Hepatocyte (in vitro differentiated cells): ENCODE data around the gene MDGA2. TPM values are rescaled to one million over a fixed set of nuclear protein-coding genes. Genes with fewer than 3 reads are reported as not detected.

Source experiments
- DNase-seq: peaks from one replicate; pipeline ENCODE4 v3.0.0-alpha.2; 2016; ENCODE audit warnings: low spot score
- H2AFZ ChIP-seq: fragments of 200-600 bp; sonication (generic); 2 replicates; pipeline ENCODE4 v1.6.0; 2016; ENCODE audit warnings: antibody characterized with exemption, mild to moderate bottlenecking
- H3K27ac ChIP-seq: fragments of 200-600 bp; sonication (generic); 2 replicates; pipeline ENCODE4 v1.5.1; 2016; ENCODE audit warnings: mild to moderate bottlenecking
- H3K27me3 ChIP-seq: fragments of 200-600 bp; sonication (generic); 2 replicates; pipeline ENCODE4 v1.6.1; 2016
- H3K36me3 ChIP-seq: fragments of 200-600 bp; sonication (generic); replicated peaks from 2 replicates; pipeline ENCODE4 v1.5.1; 2016; ENCODE audit warnings: low read depth; ENCODE audit not compliant: insufficient read depth
- H3K4me1 ChIP-seq: fragments of 200-600 bp; sonication (generic); 2 replicates; pipeline ENCODE4 v1.5.1; 2016; ENCODE audit warnings: mild to moderate bottlenecking, moderate library complexity; ENCODE audit not compliant: insufficient read depth
- H3K4me2 ChIP-seq: fragments of 200-600 bp; sonication (generic); 2 replicates; pipeline ENCODE4 v1.6.0; 2016
- H3K4me3 ChIP-seq: fragments of 200-600 bp; sonication (generic); 2 replicates; pipeline ENCODE4 v1.5.1; 2016; ENCODE audit warnings: mild to moderate bottlenecking
- H3K79me2 ChIP-seq: fragments of 200-600 bp; sonication (generic); 2 replicates; pipeline ENCODE4 v1.6.0; 2017; ENCODE audit warnings: mild to moderate bottlenecking
- H3K9me2 ChIP-seq: fragments of 200-600 bp; sonication (generic); replicated peaks from 2 replicates; pipeline ENCODE4 v1.6.0; 2017; ENCODE audit warnings: mild to moderate bottlenecking; ENCODE audit not compliant: insufficient read depth
- H3K9me3 ChIP-seq: fragments of 200-600 bp; sonication (generic); 2 replicates; pipeline ENCODE4 v1.5.1; 2016; ENCODE audit warnings: low read depth, mild to moderate bottlenecking
- H4K20me1 ChIP-seq: fragments of 200-600 bp; sonication (generic); 2 replicates; pipeline ENCODE4 v1.6.0; 2016; ENCODE audit warnings: mild to moderate bottlenecking; ENCODE audit not compliant: insufficient read depth, poor library complexity, severe bottlenecking
- CTCF ChIP-seq: fragments of 200-600 bp; sonication (generic); IDR thresholded peaks from 2 replicates; pipeline ENCODE4 v1.5.1; 2016; ENCODE audit warnings: antibody characterized with exemption, mild to moderate bottlenecking; ENCODE audit not compliant: poor library complexity
- EZH2 ChIP-seq: fragments of 200-600 bp; sonication (generic); IDR thresholded peaks from 2 replicates; pipeline ENCODE4 v1.6.1; 2016; ENCODE audit warnings: antibody characterized with exemption, mild to moderate bottlenecking, borderline replicate concordance
- EZH2phosphoT487 ChIP-seq: fragments of 200-600 bp; sonication (generic); IDR thresholded peaks from one replicate; pipeline ENCODE4 v1.6.1; 2018; ENCODE audit warnings: antibody characterized with exemption, mild to moderate bottlenecking, low read depth, moderate library complexity; ENCODE audit not compliant: unreplicated experiment, severe bottlenecking
- WGBS: methylation state at CpG from one replicate; pipeline ENCODE4 v1.1.6; 2016; ENCODE audit warnings: low lambda C conversion rate; ENCODE audit errors: missing lambda C conversion rate; 5-methylcytosine and 5-hydroxymethylcytosine counted together
- polyA plus RNA-seq: library from polyadenylated mRNA; unstranded; fragments of >200 nt; fragmentation: Nextera tagmentation; extraction: Ambion mirVana; gene quantifications from 2 replicates; pipeline ENCODE4 v1.2.1, GENCODE V29; 2016
- total RNA-seq: library from RNA; depleted of rRNA; stranded (reverse); fragments of >200 nt; gene quantifications from 2 replicates; pipeline ENCODE4 v1.2.3, GENCODE V29; 2014

The MDGA2 gene
- total and polyA plus RNA-seq, 2 experiments from 2014 or later, result 0.51 to 0.70 TPM

- Histone ChIP-seq H3K27me3 (no peaks in the 10 kb centered on the region), H3K9me3 (no peaks in the 10 kb centered on the region), H3K4me1 (no peaks in the 10 kb centered on the region), H3K36me3 (no peaks in the 10 kb centered on the region), H3K4me3 (no peak overlapping the region), H3K4me2 (no peak overlapping the region), H3K9me2 (no peaks in the 10 kb centered on the region), H2AFZ (no peak overlapping the region), H3K79me2 (no peaks in the 10 kb centered on the region), H4K20me1 (no peaks in the 10 kb centered on the region), H3K27ac (no peak overlapping the region)
- TF ChIP-seq EZH2 (no peak), EZH2phosphoT487 (no peak), CTCF (no peak)
- 98% methylated on average over 2 of the region's 2 CpGs for WGBS
- no peak for DNase-seq
Measured at GRCh38 chr14:47149326-47149725, 526.1 kb downstream of the MDGA2 start.

- Histone ChIP-seq H3K27me3 (no peaks in the 10 kb centered on the region), H3K9me2 (no peaks in the 10 kb centered on the region), H3K36me3 (no peaks in the 10 kb centered on the region), H3K79me2 (no peaks in the 10 kb centered on the region), H4K20me1 (no peaks in the 10 kb centered on the region), H2AFZ (no peak overlapping the region), H3K9me3 (no peaks in the 10 kb centered on the region), H3K4me2 (no peak overlapping the region), H3K4me1 (no peaks in the 10 kb centered on the region), H3K27ac (no peak overlapping the region), H3K4me3 (no peak overlapping the region)
- no peak for TF ChIP-seq EZH2phosphoT487
- no peak for TF ChIP-seq CTCF
- no peak for TF ChIP-seq EZH2
- no peak for DNase-seq
- 93% methylated on average over 3 of the region's 3 CpGs for WGBS
Measured at GRCh38 chr14:47148686-47149085, 526.7 kb downstream of the MDGA2 start.

- WGBS, result 78% methylated on average over 2 of the region's 2 CpGs
- no peak overlapping the region for H3K27ac ChIP-seq
- no peak overlapping the region for H3K4me2 ChIP-seq
- H3K9me2 ChIP-seq, result no peaks in the 10 kb centered on the region
- TF ChIP-seq CTCF, result no peak
- TF ChIP-seq EZH2, result no peak
- TF ChIP-seq EZH2phosphoT487, result no peak
- no peak for DNase-seq
- H3K36me3 ChIP-seq, result no peaks in the 10 kb centered on the region
- no peak overlapping the region for H2AFZ ChIP-seq
- H4K20me1 ChIP-seq, result no peaks in the 10 kb centered on the region
- no peaks in the 10 kb centered on the region for H3K4me1 ChIP-seq
- no peaks in the 10 kb centered on the region for H3K79me2 ChIP-seq
- H3K9me3 ChIP-seq, result no peaks in the 10 kb centered on the region
- H3K27me3 ChIP-seq, result no peaks in the 10 kb centered on the region
- H3K4me3 ChIP-seq, result no peak overlapping the region
Measured at GRCh38 chr14:47120645-47121044, 554.8 kb downstream of the MDGA2 start.

GRCh38 chr14:47103771-47104170 lies 571.6 kb downstream of the MDGA2 start:
- Histone ChIP-seq H3K36me3 (no peaks in the 10 kb centered on the region), H3K79me2 (no peaks in the 10 kb centered on the region)

More at GRCh38 chr14:47103771-47104170, 571.6 kb downstream of the MDGA2 start:
- DNase-seq, result no peak
- Histone ChIP-seq H3K4me1 (no peaks in the 10 kb centered on the region), H3K27me3 (no peaks in the 10 kb centered on the region), H3K9me2 (no peaks in the 10 kb centered on the region), H4K20me1 (no peaks in the 10 kb centered on the region), H2AFZ (no peak overlapping the region), H3K27ac (no peak overlapping the region), H3K4me3 (no peak overlapping the region), H3K9me3 (no peaks in the 10 kb centered on the region), H3K4me2 (no peak overlapping the region)
- no peak for TF ChIP-seq CTCF
- no peak for TF ChIP-seq EZH2phosphoT487
- no peak for TF ChIP-seq EZH2
- 25% methylated on average over 2 of the region's 2 CpGs for WGBS
